Uterus (tissue), 2 donors: ENCODE data around the gene ASAP2.

ENCODE experiments used
- POLR2A ChIP-seq, 2 donors: fragments of 450-650 bp; IDR thresholded peaks; one replicate each; pipeline ENCODE4 v1.6.1; 2016; ENCODE audit warnings: antibody characterized with exemption in 2 of 2, mild to moderate bottlenecking in 1 of 2, moderate library complexity in 1 of 2
- TF ChIP-seq, protein P1 (sequence below), 4 experiments: fragments of 200-600 bp in 2 of 4; fragments of 450-650 bp in 2 of 4; sonication (generic) in 2 of 4; IDR thresholded peaks; one replicate each; pipeline ENCODE4 v1.5.1; 2016 to 2019; ENCODE audit warnings: antibody characterized with exemption in 4 of 4, mild to moderate bottlenecking in 2 of 4, moderate library complexity in 1 of 4

DNA sequence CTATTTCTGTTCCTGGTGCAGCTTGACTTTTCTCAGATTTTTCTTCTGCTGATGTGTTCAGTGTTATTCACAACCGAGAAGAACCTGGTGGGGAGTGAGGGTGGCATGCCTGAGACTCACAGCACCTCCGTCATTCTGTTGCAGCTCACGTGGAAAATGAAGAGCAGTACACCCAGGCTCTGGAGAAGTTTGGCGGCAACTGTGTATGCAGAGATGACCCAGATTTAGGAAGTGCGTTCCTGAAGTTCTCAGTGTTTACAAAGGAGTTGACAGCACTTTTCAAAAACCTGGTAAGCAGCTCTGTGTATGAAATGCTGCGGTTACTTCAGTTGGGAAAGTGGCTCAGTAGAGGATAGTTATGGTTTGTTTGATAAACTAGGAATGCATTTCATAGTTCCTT, 90.5 kb downstream of the ASAP2 start:
- TF ChIP-seq, protein P1, sequence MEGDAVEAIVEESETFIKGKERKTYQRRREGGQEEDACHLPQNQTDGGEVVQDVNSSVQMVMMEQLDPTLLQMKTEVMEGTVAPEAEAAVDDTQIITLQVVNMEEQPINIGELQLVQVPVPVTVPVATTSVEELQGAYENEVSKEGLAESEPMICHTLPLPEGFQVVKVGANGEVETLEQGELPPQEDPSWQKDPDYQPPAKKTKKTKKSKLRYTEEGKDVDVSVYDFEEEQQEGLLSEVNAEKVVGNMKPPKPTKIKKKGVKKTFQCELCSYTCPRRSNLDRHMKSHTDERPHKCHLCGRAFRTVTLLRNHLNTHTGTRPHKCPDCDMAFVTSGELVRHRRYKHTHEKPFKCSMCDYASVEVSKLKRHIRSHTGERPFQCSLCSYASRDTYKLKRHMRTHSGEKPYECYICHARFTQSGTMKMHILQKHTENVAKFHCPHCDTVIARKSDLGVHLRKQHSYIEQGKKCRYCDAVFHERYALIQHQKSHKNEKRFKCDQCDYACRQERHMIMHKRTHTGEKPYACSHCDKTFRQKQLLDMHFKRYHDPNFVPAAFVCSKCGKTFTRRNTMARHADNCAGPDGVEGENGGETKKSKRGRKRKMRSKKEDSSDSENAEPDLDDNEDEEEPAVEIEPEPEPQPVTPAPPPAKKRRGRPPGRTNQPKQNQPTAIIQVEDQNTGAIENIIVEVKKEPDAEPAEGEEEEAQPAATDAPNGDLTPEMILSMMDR (IDR thresholded peaks at IDR 0.05): no peak
- TF ChIP-seq POLR2A (IDR thresholded peaks at IDR 0.05): no peak
